Progenitor cell of endocrine pancreas (in vitro differentiated cells): ENCODE data around the gene CDKN2B-AS1. TPM values are rescaled to one million over a fixed set of nuclear protein-coding genes. Genes with fewer than 3 reads are reported as not detected.

Experiments used
- DNase-seq: peaks from one replicate; pipeline ENCODE4 v3.0.0; 2021; ENCODE audit warnings: low spot score; ENCODE audit not compliant: unreplicated experiment
- H3K27ac Mint-ChIP-seq: 2 replicates; pipeline ENCODE4 v1.8.0; 2021; ENCODE audit warnings: mild to moderate bottlenecking, moderate library complexity, mixed read lengths
- H3K27me3 Mint-ChIP-seq: 2 replicates; pipeline ENCODE4 v1.8.0; 2021; ENCODE audit warnings: mixed read lengths
- H3K36me3 Mint-ChIP-seq: 2 replicates; pipeline ENCODE4 v1.8.0; 2022; ENCODE audit warnings: mixed read lengths; ENCODE audit not compliant: insufficient read depth
- H3K4me1 Mint-ChIP-seq: 2 replicates; pipeline ENCODE4 v1.8.0; 2021; ENCODE audit warnings: low read depth, mixed read lengths
- H3K4me3 Mint-ChIP-seq: 2 replicates; pipeline ENCODE4 v1.8.0; 2021; ENCODE audit warnings: low read depth, mild to moderate bottlenecking, moderate library complexity, mixed read lengths
- H3K9me3 Mint-ChIP-seq: 2 replicates; pipeline ENCODE4 v1.8.0; 2021; ENCODE audit warnings: low read depth, mixed read lengths
- total RNA-seq: library from RNA; stranded (reverse); gene quantifications from 2 replicates; pipeline ENCODE4 v1.2.1, GENCODE V29; 2021
- TF ChIP-seq, protein P1 (sequence below): fragments of 200-600 bp; sonication (generic); IDR thresholded peaks from one replicate; pipeline ENCODE4 v1.5.0; 2021; ENCODE audit warnings: antibody characterized with exemption, mild to moderate bottlenecking; ENCODE audit not compliant: unreplicated experiment

Gene CDKN2B-AS1
- total RNA-seq, 1 donor from 2014 or later, result not detected

DNA sequence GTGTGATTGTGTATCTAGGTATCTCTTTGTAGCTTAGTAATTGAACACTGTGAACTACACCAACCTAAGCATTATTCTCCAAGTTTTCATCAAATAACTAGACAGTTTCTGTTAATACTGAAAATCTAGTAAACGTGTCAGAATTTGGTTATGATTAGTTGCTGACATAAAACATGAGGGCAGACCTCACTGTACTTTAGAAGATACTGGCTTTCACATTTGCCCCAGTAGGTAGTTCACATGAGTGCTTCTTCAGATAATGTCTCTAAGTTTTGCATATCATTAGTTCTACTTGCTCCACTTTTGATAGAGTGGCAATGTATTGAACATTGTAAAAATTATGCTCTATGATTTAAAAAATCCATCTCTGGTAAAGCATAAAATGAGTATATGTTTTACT, 7.4 kb downstream of the CDKN2B-AS1 start:
- H3K36me3 Mint-ChIP-seq, result no peaks in the 10 kb centered on the region

DNA sequence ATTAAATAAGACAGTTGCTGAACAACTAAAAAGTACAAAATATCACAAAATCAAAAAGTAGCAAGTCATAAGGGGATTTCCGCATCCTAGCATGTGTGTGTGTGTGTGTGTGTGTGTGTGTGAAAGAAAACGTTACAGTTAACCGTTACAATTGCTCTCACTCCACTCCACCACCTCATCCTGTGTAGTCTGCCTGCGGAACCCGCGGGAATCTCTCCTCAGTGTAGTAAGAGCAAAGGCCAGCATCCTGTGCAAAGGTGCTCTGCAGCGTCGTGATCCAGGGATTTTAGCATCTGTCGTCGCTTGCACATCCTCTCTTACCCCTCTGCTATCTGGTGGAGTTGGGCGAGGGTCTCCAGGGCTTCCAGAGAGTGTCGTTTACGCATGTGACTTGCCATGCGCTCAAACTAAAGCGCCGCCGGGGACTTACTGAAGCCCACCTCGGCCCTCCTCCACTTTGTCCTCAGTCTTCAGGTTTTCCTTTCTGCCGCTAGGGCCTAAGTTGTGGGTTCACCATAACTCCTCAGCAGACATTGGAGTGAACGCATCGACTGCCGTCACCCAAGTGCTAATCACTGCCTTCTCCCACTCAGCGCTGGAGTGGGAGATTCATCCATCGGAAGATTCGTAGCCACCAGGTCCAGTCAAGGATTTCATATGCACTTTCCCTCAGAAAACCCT, 10.6 kb downstream of the CDKN2B-AS1 start:
- DNase-seq, result no peak
- Mint-ChIP-seq H3K27me3 (peaks cover 76% of the 10 kb centered on the region), H3K27ac (no peak overlapping the region), H3K4me1 (peaks cover 3% of the 10 kb centered on the region), H3K9me3 (no peaks in the 10 kb centered on the region), H3K36me3 (no peaks in the 10 kb centered on the region), H3K4me3 (no peak overlapping the region)
- TF ChIP-seq, protein P1, sequence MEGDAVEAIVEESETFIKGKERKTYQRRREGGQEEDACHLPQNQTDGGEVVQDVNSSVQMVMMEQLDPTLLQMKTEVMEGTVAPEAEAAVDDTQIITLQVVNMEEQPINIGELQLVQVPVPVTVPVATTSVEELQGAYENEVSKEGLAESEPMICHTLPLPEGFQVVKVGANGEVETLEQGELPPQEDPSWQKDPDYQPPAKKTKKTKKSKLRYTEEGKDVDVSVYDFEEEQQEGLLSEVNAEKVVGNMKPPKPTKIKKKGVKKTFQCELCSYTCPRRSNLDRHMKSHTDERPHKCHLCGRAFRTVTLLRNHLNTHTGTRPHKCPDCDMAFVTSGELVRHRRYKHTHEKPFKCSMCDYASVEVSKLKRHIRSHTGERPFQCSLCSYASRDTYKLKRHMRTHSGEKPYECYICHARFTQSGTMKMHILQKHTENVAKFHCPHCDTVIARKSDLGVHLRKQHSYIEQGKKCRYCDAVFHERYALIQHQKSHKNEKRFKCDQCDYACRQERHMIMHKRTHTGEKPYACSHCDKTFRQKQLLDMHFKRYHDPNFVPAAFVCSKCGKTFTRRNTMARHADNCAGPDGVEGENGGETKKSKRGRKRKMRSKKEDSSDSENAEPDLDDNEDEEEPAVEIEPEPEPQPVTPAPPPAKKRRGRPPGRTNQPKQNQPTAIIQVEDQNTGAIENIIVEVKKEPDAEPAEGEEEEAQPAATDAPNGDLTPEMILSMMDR, result no peak

More for the DNA sequence above, 7.4 kb downstream of the CDKN2B-AS1 start:
- Mint-ChIP-seq H3K27me3 (peaks cover 92% of the 10 kb centered on the region), H3K27ac (no peak overlapping the region), H3K9me3 (no peaks in the 10 kb centered on the region), H3K4me1 (peaks cover 3% of the 10 kb centered on the region), H3K4me3 (no peak overlapping the region)
- TF ChIP-seq, protein P1, result no peak
- DNase-seq, result no peak

DNA sequence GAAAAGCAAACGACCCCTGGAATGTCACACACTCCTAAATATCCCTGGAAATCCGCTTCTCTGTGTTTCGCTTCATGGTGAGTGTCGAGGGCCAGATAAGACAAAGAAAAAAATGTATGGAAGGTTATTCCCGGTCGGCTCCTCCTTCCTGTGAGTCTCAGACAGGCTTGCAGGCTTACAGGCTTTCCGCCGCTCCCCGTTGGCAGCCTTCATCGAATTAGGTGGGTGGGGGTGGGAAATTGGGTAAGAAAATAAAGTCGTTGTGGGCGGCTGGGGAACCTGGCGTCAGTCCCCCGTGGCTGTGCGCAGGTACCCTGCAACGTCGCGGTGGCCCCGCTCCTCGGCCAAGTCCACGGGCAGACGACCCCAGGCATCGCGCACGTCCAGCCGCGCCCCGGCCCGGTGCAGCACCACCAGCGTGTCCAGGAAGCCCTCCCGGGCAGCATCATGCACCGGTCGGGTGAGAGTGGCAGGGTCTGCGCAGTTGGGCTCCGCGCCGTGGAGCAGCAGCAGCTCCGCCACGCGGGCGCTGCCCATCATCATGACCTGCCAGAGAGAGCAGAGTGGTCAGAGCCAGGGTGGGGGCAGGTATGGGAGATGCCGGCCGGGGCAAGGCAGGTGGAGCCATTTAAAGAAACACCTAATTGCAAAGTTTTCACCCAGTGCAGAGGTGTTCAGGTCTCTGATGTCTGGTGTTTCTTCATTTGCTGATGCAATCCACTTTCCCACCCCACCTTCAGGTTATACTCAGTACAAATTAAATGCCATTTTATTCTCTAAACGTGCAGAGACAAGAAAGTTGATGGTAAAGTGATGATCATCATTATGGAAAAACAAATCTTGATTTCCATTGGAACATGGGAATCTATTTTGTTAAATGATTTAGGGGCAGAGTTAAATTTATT, 11.4 kb downstream of the CDKN2B-AS1 start:
- TF ChIP-seq, protein P1, result no peak
- Mint-ChIP-seq H3K36me3 (no peaks in the 10 kb centered on the region), H3K4me1 (peaks cover 3% of the 10 kb centered on the region), H3K4me3 (no peak overlapping the region), H3K9me3 (no peaks in the 10 kb centered on the region), H3K27me3 (peaks cover 78% of the 10 kb centered on the region), H3K27ac (no peak overlapping the region)
- no peak for DNase-seq

DNA sequence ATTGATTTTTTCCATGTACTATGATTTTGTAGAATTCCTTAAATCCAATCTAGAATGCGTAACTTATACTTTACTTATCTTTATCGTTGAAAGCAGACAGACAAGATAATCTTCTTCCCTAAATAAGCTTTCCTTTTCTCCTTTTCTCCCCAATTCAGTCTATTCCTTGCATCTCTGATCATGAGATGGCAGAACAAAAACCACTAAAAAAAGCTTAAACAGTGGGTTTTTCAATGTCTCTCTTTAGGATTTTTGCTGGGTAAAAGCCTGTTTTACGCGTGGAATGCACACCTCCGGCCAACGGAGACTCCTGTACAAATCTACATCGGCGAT, 13.8 kb downstream of the CDKN2B-AS1 start:
- no peak for DNase-seq
- peaks cover 69% of the 10 kb centered on the region for H3K27me3 Mint-ChIP-seq
- TF ChIP-seq, protein P1, result no peak
- peaks cover 3% of the 10 kb centered on the region for H3K4me1 Mint-ChIP-seq
- no peaks in the 10 kb centered on the region for H3K36me3 Mint-ChIP-seq
- peak overlapping the region; percentile 77 for H3K4me3 Mint-ChIP-seq
- no peaks in the 10 kb centered on the region for H3K9me3 Mint-ChIP-seq
- H3K27ac Mint-ChIP-seq, result peak overlapping the region; percentile 42

DNA sequence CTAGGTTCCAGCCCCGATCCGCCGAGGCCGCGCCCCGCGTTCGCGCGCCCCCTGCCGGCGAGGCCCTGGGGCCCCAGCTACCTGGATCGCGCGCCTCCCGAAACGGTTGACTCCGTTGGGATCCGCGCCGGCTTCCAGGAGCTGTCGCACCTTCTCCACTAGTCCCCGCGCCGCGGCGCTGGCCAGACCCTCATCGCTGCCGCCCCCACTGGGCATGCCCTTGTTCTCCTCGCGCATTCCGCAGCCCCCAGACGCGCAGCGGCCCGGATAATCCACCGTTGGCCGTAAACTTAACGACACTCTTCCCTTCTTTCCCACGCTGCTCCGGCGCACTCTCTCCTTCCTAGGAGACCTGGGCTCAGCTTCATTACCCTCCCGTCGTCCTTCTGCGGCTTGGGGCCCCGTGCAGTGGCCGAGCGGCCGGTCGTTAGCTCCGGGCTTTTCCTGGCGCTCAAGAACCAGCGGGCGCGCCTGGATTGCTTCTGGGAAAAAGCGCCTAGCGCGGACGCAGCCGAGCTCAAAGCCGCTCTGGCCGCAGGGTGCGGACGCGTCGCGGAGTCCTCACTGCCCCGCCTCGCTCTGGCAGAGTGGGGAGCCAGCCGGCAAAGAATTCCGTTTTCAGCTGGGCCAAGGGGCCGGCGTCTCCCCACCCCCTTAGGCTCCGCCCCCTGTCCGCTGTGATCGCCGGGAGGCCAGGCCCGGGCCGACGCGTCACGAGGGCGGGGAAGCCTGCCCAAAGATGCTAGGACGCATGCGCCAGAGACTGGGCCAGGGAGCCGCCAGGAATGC, 14.3 kb downstream of the CDKN2B-AS1 start, which contains the start of gene CDKN2B:
TSS of gene CDKN2B (minus strand) at position 589 of the 789 bp plus-strand sequence. CDS start at position 237, 352 bp downstream.
- peak; percentile 93 for DNase-seq
- peak within 1 kb of the TSS; percentile 93 for H3K27ac Mint-ChIP-seq
- H3K4me3 Mint-ChIP-seq, result peak within 1 kb of the TSS; percentile 77
- peaks cover 68% of the 10 kb centered on the region for H3K27me3 Mint-ChIP-seq
- H3K36me3 Mint-ChIP-seq, result no peaks in the 10 kb centered on the region
- H3K9me3 Mint-ChIP-seq, result no peaks in the 10 kb centered on the region
- H3K4me1 Mint-ChIP-seq, result peaks cover 3% of the 10 kb centered on the region
- TF ChIP-seq, protein P1, result peak; percentile 97
